Adrenal gland (tissue), 12 donors: ENCODE results near the gene SMARCAD1. TPM values are rescaled to one million over a fixed set of nuclear protein-coding genes. Genes with fewer than 3 reads are reported as not detected.

ENCODE experiments used
- DNase-seq, 7 donors: peaks; one replicate each; pipeline ENCODE4 v3.0.0-alpha.2; 2019 to 2020
- H3K27ac ChIP-seq, 5 donors: fragments of 200-600 bp; sonication (generic) in 4 of 5; 1 replicate in 3 of 5; 2 replicates in 2 of 5; pipeline versions ENCODE4 v1.5.1 to v1.8.0; 2016 to 2020; ENCODE audit warnings: mild to moderate bottlenecking in 1 of 5
- H3K27me3 ChIP-seq: fragments of 200-600 bp; 2 replicates; pipeline ENCODE4 v1.8.0; 2021
- H3K36me3 ChIP-seq, 2 donors: fragments of 200-600 bp; replicated peaks in 1 of 2; 1 replicate in 1 of 2; 2 replicates in 1 of 2; pipeline versions ENCODE4 v1.5.1 to v1.8.0; 2018 to 2022
- H3K4me1 ChIP-seq, 2 donors: fragments of 200-600 bp; replicated peaks in 1 of 2; 1 replicate in 1 of 2; 2 replicates in 1 of 2; pipeline versions ENCODE4 v1.5.1 to v1.8.0; 2018 to 2021
- H3K4me3 ChIP-seq, 4 donors: fragments of 200-600 bp; sonication (generic) in 3 of 4; one replicate each; pipeline ENCODE4 v1.5.1; 2016 to 2018
- H3K9me3 ChIP-seq, 3 donors: fragments of 200-600 bp; sonication (generic) in 1 of 3; replicated peaks in 1 of 3; 1 replicate in 2 of 3; 2 replicates in 1 of 3; pipeline versions ENCODE4 v1.5.1 to v1.8.0; 2016 to 2021
- CTCF ChIP-seq, 6 experiments: fragments of 450-650 bp in 4 of 6; fragments of 200-600 bp in 2 of 6; sonication (generic) in 1 of 6; IDR thresholded peaks; 1 replicate in 5 of 6; 2 replicates in 1 of 6; pipeline versions ENCODE4 v1.5.1 to v1.8.0; 2016 to 2021; ENCODE audit warnings: antibody characterized with exemption in 6 of 6, mild to moderate bottlenecking in 2 of 6, moderate library complexity in 1 of 6
- POLR2A ChIP-seq, 2 donors: fragments of 450-650 bp; IDR thresholded peaks; one replicate each; pipeline ENCODE4 v1.6.1; 2017; ENCODE audit warnings: antibody characterized with exemption in 2 of 2, mild to moderate bottlenecking in 2 of 2, moderate library complexity in 1 of 2
- WGBS, 4 donors: extraction: QIAGEN DNeasy Blood & Tissue Kit in 2 of 4; methylation state at CpG; one replicate each; pipeline versions ENCODE4 v1.1.5 to v1.1.7; 2013 to 2017; 5-methylcytosine and 5-hydroxymethylcytosine counted together
- intact Hi-C, 2 donors: fragments of 100-400 bp; cut with DNase I; formaldehyde crosslinking; loops; one replicate each; pipeline versions ENCODE4 v1.14.1 to v1.15.0; 2022 to 2023
- polyA plus RNA-seq, 3 donors: library from polyadenylated mRNA; stranded (reverse); fragments of 200-250 nt in 2 of 3; fragments of 350-450 nt in 1 of 3; fragmentation: Illumina TruSeq in 1 of 3; extraction: RNeasy Lipid Tissue Mini Kit (QIAGEN cat#74804) in 1 of 3; gene quantifications; one replicate each; pipeline ENCODE4 v1.2.3, GENCODE V29; 2013 to 2014
- total RNA-seq, 9 donors: library from RNA; depleted of rRNA in 4 of 9; stranded (reverse); fragments of >200 nt in 4 of 9; fragments of 120-200 nt in 1 of 9; fragmentation: NEBNext Ultra II Directional in 1 of 9; extraction: Animal tissue kit (Norgen Biotek cat#: 25700) in 1 of 9; gene quantifications; one replicate each; pipeline versions ENCODE4 v1.1.0 to v1.2.4, GENCODE V29; 2013 to 2023
- donor health status: healthy with polysubstance abuse.
- donor health status: Bipolar disorder and iron deficiency.
- donor health status: DM: yes; HTN: yes; CAD: no.
- donor health status: DM: no; HTN: no; CAD: no.
- donor health status: DM: no; HTN: no; CAD: no.
- donor health status: DM: yes; HTN: yes; CAD: no.

SMARCAD1 gene
- total and polyA plus RNA-seq, 12 donors: 9.0 to 51.9 (median 22.2) TPM

- no peak for DNase-seq
- no peaks in the 10 kb centered on the region for H3K27me3 ChIP-seq
- H3K27ac ChIP-seq: no peak overlapping the region
- no peaks in the 10 kb centered on the region for H3K36me3 ChIP-seq
- no peaks in the 10 kb centered on the region for H3K9me3 ChIP-seq
- H3K4me3 ChIP-seq: no peak overlapping the region
- H3K4me1 ChIP-seq: no peaks in the 10 kb centered on the region
- no peak for TF ChIP-seq CTCF (IDR thresholded peaks at IDR 0.05)
- TF ChIP-seq POLR2A (IDR thresholded peaks at IDR 0.05): no peak
- intact Hi-C loops: no loop called here
- 95 to 97% (median 95%) methylated on average over 4 of the region's 4 CpGs for WGBS, 4 donors
Observed at GRCh38 chr4:94226763-94227162, 19.1 kb downstream of the SMARCAD1 start.

GRCh38 chr4:94228493-94229216, 21.0 kb downstream of the SMARCAD1 start:
- H3K27me3 ChIP-seq: no peaks in the 10 kb centered on the region
- H3K9me3 ChIP-seq: no peaks in the 10 kb centered on the region
- H3K4me3 ChIP-seq: no peak overlapping the region
- no peaks in the 10 kb centered on the region for H3K4me1 ChIP-seq
- no peak overlapping the region for H3K27ac ChIP-seq
- TF ChIP-seq POLR2A (IDR thresholded peaks at IDR 0.05): no peak
- TF ChIP-seq CTCF (IDR thresholded peaks at IDR 0.05): no peak
- no peak for DNase-seq
- H3K36me3 ChIP-seq: no peaks in the 10 kb centered on the region
- intact Hi-C loops: no loop called here
- whole genome bisulfite sequencing, 4 donors: 79 to 85% (median 82%) methylated on average over 5 of the region's 5 CpGs

- H3K27me3 ChIP-seq: no peaks in the 10 kb centered on the region
Observed at GRCh38 chr4:94232519-94232918, 24.9 kb downstream of the SMARCAD1 start.

GRCh38 chr4:94235825-94236224, 28.2 kb downstream of the SMARCAD1 start:
- Histone ChIP-seq H3K36me3 (peaks cover 0 to 11% of the 10 kb centered on the region in 2 donors), H3K4me3 (no peak overlapping the region), H3K4me1 (peaks cover 0 to 3% of the 10 kb centered on the region in 2 donors), H3K27me3 (no peaks in the 10 kb centered on the region), H3K27ac (no peak overlapping the region), H3K9me3 (no peaks in the 10 kb centered on the region)
- intact Hi-C loops: no loop called here
- TF ChIP-seq POLR2A (IDR thresholded peaks at IDR 0.05) (no peak), CTCF (IDR thresholded peaks at IDR 0.05) (no peak)
- DNase-seq: no peak

More at GRCh38 chr4:94232519-94232918, 24.9 kb downstream of the SMARCAD1 start:
- WGBS, 4 donors: 91 to 99% (median 97%) methylated on average over 6 of the region's 6 CpGs
- intact Hi-C loops: no loop called here
- DNase-seq: no peak
- H3K36me3 ChIP-seq: peaks cover 0 to 4% of the 10 kb centered on the region in 2 donors
- H3K27ac ChIP-seq: no peak overlapping the region
- H3K4me3 ChIP-seq: no peak overlapping the region
- H3K4me1 ChIP-seq: no peaks in the 10 kb centered on the region
- H3K9me3 ChIP-seq: no peaks in the 10 kb centered on the region
- TF ChIP-seq POLR2A (IDR thresholded peaks at IDR 0.05) (no peak), CTCF (IDR thresholded peaks at IDR 0.05) (no peak)
